DND-41 (cell line): ENCODE results near the gene STAC.

Source experiments
- EZH2 ChIP-seq: IDR thresholded peaks from 3 replicates; pipeline ENCODE4 v1.6.1; 2012; ENCODE audit warnings: borderline replicate concordance, low read depth, mild to moderate bottlenecking, moderate library complexity, low read length, inconsistent platforms; ENCODE audit not compliant: severe bottlenecking
- TF ChIP-seq, protein P1 (sequence below): IDR thresholded peaks from 2 replicates; pipeline ENCODE4 v1.5.1; 2012; ENCODE audit warnings: borderline replicate concordance, low read length, moderate library complexity, mild to moderate bottlenecking; ENCODE audit not compliant: poor library complexity, severe bottlenecking; ENCODE audit errors: extremely low read depth

DNA sequence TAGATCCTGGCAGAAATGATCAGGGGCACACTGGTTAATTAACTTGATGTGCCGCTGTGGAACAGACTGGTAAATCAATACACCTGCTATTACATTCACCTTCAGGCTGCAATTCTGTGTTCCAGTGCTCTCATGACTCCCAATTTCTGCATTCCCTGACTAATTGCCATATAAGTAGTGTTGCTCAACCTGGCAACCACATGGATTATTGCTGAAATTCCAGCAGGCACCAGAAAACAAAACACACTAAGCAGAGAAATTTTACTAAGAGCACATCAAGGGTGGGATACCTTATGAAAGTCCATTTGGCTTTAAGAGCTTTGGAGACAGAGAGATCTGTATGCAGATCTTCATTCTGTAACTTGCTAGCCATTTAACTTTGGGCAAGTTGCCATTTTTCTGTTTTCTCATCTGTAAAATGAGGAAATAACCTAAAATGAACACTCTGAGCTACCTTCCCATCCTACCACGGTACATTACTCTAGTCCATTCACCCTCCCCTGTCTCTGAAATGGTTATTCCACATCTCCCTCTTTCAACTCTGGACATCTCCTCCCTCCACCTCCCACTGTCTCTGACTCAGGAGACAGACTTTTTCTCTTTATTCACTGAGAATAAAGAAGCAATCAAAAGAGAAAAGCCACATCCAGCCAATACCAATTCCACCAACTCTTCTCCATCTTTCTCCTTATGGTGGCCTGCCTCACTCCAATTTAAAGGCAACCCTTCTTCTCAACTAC, 54.6 kb downstream of the STAC start:
- TF ChIP-seq, protein P1, sequence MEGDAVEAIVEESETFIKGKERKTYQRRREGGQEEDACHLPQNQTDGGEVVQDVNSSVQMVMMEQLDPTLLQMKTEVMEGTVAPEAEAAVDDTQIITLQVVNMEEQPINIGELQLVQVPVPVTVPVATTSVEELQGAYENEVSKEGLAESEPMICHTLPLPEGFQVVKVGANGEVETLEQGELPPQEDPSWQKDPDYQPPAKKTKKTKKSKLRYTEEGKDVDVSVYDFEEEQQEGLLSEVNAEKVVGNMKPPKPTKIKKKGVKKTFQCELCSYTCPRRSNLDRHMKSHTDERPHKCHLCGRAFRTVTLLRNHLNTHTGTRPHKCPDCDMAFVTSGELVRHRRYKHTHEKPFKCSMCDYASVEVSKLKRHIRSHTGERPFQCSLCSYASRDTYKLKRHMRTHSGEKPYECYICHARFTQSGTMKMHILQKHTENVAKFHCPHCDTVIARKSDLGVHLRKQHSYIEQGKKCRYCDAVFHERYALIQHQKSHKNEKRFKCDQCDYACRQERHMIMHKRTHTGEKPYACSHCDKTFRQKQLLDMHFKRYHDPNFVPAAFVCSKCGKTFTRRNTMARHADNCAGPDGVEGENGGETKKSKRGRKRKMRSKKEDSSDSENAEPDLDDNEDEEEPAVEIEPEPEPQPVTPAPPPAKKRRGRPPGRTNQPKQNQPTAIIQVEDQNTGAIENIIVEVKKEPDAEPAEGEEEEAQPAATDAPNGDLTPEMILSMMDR, result no peak
- no peak for TF ChIP-seq EZH2
